HFF-Myc (cell line): ENCODE results near the gene WHRN.

ENCODE experiments used
- DNase-seq: peaks from one replicate; pipeline ENCODE4 v3.0.0-alpha.2; 2011; ENCODE audit warnings: low read depth; ENCODE audit errors: extremely low read depth
- H3K4me3 ChIP-seq: replicated peaks from 2 replicates; pipeline ENCODE4 v1.5.1; 2011; ENCODE audit warnings: low read depth, mild to moderate bottlenecking, control low read depth, low read length
- TF ChIP-seq, protein P1 (sequence below): IDR thresholded peaks from 2 replicates; pipeline ENCODE4 v1.5.1; 2012; ENCODE audit warnings: mild to moderate bottlenecking, low read depth, low read length, control low read depth; ENCODE audit errors: missing control alignments

The WHRN gene

DNA sequence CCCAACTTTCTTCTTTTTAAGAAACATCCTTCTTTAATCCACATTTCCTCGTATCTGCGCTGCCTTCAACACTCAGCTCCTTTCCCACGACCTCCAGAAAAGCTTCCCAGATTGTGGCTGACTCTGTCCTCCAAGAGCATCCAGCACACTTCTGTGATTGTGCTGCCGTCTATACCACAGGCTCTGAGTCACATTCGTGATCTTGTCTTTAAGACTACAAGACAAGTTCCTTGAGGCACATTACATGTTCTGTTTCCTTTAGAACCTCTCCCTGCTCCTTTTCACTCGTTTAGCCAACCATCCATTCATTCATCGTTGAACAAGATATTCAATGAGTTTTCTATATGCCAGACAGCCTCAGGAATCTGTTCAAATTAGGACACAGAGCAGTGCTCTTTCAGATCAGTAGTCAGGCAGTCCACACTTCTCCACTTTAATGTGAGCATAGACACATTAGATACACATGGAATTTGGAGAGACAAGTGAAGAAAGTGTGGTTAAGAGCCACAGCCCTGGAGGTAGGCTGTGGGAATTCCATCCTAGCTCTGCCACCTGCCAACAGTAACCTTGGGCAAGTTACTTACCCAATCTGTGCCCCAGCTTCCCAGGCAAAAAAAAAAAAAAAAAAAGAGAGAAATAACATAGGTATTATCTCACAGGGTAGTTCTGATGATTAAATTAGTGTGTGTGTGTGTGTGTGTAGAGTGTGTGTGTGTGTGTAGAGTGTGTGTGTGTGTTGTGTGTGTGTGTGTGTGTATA is 18.9 kb downstream of the WHRN start:
- TF ChIP-seq, protein P1, sequence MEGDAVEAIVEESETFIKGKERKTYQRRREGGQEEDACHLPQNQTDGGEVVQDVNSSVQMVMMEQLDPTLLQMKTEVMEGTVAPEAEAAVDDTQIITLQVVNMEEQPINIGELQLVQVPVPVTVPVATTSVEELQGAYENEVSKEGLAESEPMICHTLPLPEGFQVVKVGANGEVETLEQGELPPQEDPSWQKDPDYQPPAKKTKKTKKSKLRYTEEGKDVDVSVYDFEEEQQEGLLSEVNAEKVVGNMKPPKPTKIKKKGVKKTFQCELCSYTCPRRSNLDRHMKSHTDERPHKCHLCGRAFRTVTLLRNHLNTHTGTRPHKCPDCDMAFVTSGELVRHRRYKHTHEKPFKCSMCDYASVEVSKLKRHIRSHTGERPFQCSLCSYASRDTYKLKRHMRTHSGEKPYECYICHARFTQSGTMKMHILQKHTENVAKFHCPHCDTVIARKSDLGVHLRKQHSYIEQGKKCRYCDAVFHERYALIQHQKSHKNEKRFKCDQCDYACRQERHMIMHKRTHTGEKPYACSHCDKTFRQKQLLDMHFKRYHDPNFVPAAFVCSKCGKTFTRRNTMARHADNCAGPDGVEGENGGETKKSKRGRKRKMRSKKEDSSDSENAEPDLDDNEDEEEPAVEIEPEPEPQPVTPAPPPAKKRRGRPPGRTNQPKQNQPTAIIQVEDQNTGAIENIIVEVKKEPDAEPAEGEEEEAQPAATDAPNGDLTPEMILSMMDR, result no peak
- no peak overlapping the region for H3K4me3 ChIP-seq
- DNase-seq, result no peak

DNA sequence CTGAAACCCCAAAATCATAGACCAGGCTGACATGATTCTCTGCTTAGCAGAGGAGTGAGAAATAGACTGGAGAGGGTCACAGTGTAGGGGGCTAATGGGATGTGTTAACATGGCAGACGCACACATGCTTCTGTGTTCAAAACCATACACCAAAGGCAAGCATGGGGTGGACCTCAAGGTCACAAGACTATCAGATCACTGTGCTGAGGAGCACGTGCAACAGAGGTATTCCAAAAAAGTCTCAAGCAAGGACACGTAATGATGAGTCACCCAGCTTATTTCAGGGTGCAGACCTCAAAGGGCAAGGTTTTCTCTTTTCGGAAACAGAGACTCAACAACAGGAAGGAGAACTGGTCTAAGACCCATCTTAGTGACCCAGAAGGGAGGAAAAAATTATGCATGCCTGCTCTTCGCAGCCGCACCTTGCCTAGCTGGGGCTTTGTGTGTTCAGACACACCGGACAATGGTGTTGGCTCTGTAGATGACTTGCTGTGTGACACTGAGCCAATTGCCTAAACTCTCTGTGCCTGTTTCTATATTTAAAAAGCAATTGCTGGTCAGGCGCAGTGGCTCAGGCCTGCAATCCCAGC is 20.3 kb downstream of the WHRN start:
- TF ChIP-seq, protein P1, result no peak
- no peak overlapping the region for H3K4me3 ChIP-seq

DNA sequence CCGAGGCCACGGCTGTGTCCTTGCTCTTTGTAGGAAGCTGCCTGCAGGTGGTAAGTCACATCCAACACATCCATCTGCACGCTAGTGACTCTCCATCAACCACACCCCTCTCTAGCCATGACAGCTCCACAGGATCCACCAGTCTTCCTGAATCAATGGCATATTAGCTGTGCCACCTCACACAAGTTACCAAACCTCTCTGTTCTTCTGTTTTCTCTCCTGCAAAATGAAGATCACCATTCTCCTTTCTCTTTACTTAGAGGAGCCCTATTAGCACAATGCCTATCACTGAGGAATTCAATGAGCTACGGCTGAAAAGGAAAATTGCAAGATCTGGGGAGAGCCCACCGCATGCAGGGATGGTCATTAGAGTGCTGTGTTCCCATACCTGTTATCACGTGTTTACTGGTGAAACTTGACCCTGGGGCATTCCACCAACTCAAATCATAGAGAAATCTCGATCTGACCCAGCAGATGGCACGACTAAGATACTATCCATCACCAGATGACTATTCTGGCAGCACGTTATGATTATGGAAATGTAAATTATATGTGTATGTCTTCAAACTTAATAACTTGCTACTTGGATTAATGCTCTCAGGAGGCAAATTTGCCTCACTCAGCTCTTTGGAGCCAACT is 20.9 kb downstream of the WHRN start:
- no peak for DNase-seq
- no peak overlapping the region for H3K4me3 ChIP-seq
- TF ChIP-seq, protein P1, result no peak

More for the DNA sequence above, 20.3 kb downstream of the WHRN start:
- peak; percentile 51 for DNase-seq

DNA sequence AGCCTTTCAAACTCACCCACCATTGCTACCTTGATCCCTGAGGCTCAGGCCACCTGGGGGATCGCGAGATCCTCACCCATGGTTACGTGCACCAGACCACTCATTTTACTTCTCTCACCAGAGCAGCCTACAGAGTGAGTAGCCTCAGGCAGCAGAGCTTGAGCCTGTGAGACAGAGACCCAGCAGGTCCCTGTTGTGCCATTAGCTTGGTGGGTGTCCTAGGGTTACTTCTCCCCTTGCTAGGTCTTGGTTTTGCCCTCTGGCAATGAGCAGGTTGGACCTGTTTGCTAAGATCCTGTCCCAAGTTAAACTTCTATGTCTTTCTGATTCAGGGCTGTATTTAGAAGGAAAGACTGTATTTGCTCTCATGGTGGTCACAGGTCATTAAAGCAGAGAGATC is 21.8 kb downstream of the WHRN start:
- TF ChIP-seq, protein P1, result no peak
- no peak for DNase-seq
- no peak overlapping the region for H3K4me3 ChIP-seq

DNA sequence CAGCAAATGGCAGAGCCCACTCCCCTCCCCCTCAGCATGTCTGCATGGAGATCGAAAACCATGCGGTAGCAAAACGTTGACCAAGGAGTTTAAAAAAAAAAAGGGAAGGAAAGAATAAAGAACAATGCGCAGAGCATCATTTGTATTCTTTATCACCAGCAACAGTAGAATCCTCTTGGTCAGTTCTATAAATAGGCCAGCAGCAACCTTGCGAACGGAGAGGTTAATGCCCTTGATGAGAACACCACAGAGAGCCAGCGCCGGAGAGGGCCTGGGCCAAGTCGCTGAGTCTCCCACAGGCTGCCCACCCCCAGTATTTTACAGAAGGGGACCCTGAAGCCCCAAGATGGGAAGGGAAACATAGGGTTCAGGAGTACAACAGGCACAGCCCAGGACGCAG is 22.7 kb downstream of the WHRN start:
- TF ChIP-seq, protein P1, result no peak
- no peak overlapping the region for H3K4me3 ChIP-seq
- DNase-seq, result no peak

DNA sequence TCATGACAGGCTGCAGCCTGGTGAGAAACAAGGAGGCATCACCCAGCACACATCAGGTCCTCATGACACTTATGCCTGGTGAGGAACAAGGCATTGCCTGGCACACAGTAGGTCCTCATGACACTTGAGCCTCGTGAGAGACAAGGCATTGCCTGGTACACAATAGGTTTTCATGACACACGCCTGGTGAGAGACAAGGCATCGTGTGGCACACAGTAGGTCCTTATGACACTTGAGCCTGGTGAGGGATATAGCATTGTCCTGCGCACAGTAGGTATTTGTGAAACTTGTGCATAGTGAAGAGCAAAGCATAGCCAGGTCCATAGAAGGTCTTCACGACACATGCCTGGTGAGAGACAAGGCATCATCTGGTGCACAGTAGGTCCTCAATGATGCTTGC is 23.5 kb downstream of the WHRN start:
- DNase-seq, result no peak
- TF ChIP-seq, protein P1, result no peak
- no peak overlapping the region for H3K4me3 ChIP-seq
